GM13977 (cell line): Measurements from ENCODE around the gene BCAP31.

Experiments used
- DNase-seq: peaks from one replicate; pipeline ENCODE4 v3.0.0; 2012; ENCODE audit warnings: low spot score
- CTCF ChIP-seq: IDR thresholded peaks from 2 replicates; pipeline ENCODE4 v1.5.1; 2012; ENCODE audit warnings: mild to moderate bottlenecking, control low read depth; ENCODE audit not compliant: insufficient read depth; ENCODE audit errors: extremely low read depth, missing control alignments
- in situ Hi-C: fragments of 300-500 bp; cut with MboI; formaldehyde crosslinking; loops from one replicate; pipeline ENCODE4 v1.12.0; 2022; ENCODE audit warnings: low sequenced_read_pairs, low pct_unique_long_range_greater_than_20kb, mixed read lengths, inconsistent platforms; ENCODE audit not compliant: unreplicated experiment

Gene BCAP31

GRCh38 chrX:153659268-153659667 is 64.9 kb downstream of the BCAP31 start:
- no peak for TF ChIP-seq CTCF
- no peak for DNase-seq
- in situ Hi-C loops, result loop anchor here (25.0 kb wide), 1 partner anchor 697 kb away; no protein-coding TSS in a partner anchor

- no peak for TF ChIP-seq CTCF
- DNase-seq, result no peak
- in situ Hi-C loops, result loop anchor here (25.0 kb wide), 1 partner anchor 695 kb away; no protein-coding TSS in a partner anchor
These were observed 67.0 kb downstream of the BCAP31 start for GRCh38 chrX:153657161-153657560.

GRCh38 chrX:153653556-153653955 is 70.6 kb downstream of the BCAP31 start:
- no peak for TF ChIP-seq CTCF
- in situ Hi-C loops, result loop anchor here (25.0 kb wide), 1 partner anchor 691 kb away; no protein-coding TSS in a partner anchor
- DNase-seq, result no peak

GRCh38 chrX:153651540-153652079 is 72.6 kb downstream of the BCAP31 start:
- peak; percentile 36 for TF ChIP-seq CTCF
- no peak for DNase-seq
- in situ Hi-C loops, result loop anchor here (25.0 kb wide), 1 partner anchor 689 kb away; no protein-coding TSS in a partner anchor

- no peak for TF ChIP-seq CTCF
- in situ Hi-C loops, result loop anchor here (25.0 kb wide), 1 partner anchor 689 kb away; no protein-coding TSS in a partner anchor
These were observed 73.2 kb downstream of the BCAP31 start for GRCh38 chrX:153650959-153651358.

More at GRCh38 chrX:153650959-153651358, 73.2 kb downstream of the BCAP31 start:
- no peak for DNase-seq
